Neural cell (in vitro differentiated cells): ENCODE results near the gene ADAP1.

Experiments
- EP300 ChIP-seq: fragments of 450-650 bp; conservative IDR thresholded peaks from 2 replicates; pipeline ENCODE4 v1.6.1; 2014; ENCODE audit warnings: antibody characterized with exemption, mild to moderate bottlenecking, moderate library complexity; ENCODE audit not compliant: poor library complexity, severe bottlenecking
- EZH2 ChIP-seq: fragments of 200-600, 300-800 bp; shearing (Covaris generic), sonication (generic); IDR thresholded peaks from 2 replicates; pipeline ENCODE4 v1.6.1; 2014; ENCODE audit warnings: antibody characterized with exemption, low read length, borderline replicate concordance, mild to moderate bottlenecking; ENCODE audit not compliant: insufficient read depth, poor library complexity, severe bottlenecking
- MXI1 ChIP-seq: fragments of 450-650 bp; conservative IDR thresholded peaks from 2 replicates; pipeline ENCODE4 v1.6.1; 2014; ENCODE audit warnings: antibody characterized with exemption, mild to moderate bottlenecking; ENCODE audit not compliant: poor library complexity, severe bottlenecking
- POLR2AphosphoS5 ChIP-seq: IDR thresholded peaks from 2 replicates; pipeline ENCODE4 v1.6.1; 2012
- RAD21 ChIP-seq: fragments of 450-650 bp; conservative IDR thresholded peaks from 2 replicates; pipeline ENCODE4 v1.6.1; 2014; ENCODE audit warnings: antibody characterized with exemption, mild to moderate bottlenecking, moderate library complexity
- REST ChIP-seq: IDR thresholded peaks from 2 replicates; pipeline ENCODE4 v1.6.1; 2012; ENCODE audit warnings: borderline replicate concordance
- SMC3 ChIP-seq: fragments of 450-650 bp; conservative IDR thresholded peaks from 2 replicates; pipeline ENCODE4 v1.6.1; 2014; ENCODE audit warnings: antibody characterized with exemption, mild to moderate bottlenecking, moderate library complexity; ENCODE audit not compliant: poor library complexity
- TAF1 ChIP-seq: IDR thresholded peaks from 2 replicates; pipeline ENCODE4 v1.6.1; 2012; ENCODE audit warnings: low read depth
- TF ChIP-seq, protein P1 (sequence below): fragments of 450-650 bp; IDR thresholded peaks from 2 replicates; pipeline ENCODE4 v1.5.1; 2014; ENCODE audit warnings: antibody characterized with exemption, mild to moderate bottlenecking, moderate library complexity; ENCODE audit not compliant: poor library complexity, severe bottlenecking

DNA sequence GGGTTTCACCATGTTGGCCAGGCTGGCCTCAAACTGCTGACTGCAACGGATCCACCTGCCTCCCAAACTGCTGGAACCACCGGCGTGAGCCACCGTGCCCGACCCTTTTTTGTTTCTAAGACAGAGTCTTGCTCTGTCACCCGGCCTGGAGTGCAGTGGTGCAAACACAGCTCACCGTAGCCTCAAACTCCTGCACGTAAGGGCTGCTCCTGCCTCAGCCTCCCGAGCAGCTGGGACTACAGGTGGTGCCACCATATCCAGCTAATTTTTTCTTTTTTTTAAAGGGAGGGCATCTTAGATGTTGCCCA is 36.4 kb downstream of the ADAP1 start:
- no peak for TF ChIP-seq POLR2AphosphoS5
- TF ChIP-seq EZH2: no peak
- TF ChIP-seq RAD21: no peak
- TF ChIP-seq REST: no peak
- TF ChIP-seq, protein P1, sequence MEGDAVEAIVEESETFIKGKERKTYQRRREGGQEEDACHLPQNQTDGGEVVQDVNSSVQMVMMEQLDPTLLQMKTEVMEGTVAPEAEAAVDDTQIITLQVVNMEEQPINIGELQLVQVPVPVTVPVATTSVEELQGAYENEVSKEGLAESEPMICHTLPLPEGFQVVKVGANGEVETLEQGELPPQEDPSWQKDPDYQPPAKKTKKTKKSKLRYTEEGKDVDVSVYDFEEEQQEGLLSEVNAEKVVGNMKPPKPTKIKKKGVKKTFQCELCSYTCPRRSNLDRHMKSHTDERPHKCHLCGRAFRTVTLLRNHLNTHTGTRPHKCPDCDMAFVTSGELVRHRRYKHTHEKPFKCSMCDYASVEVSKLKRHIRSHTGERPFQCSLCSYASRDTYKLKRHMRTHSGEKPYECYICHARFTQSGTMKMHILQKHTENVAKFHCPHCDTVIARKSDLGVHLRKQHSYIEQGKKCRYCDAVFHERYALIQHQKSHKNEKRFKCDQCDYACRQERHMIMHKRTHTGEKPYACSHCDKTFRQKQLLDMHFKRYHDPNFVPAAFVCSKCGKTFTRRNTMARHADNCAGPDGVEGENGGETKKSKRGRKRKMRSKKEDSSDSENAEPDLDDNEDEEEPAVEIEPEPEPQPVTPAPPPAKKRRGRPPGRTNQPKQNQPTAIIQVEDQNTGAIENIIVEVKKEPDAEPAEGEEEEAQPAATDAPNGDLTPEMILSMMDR: no peak
- no peak for TF ChIP-seq TAF1
- TF ChIP-seq EP300: no peak
- no peak for TF ChIP-seq SMC3
- no peak for TF ChIP-seq MXI1
